HG02884 (cell line): ENCODE measurements around the gene NDUFAF5.

ENCODE experiments used
- ATAC-seq: cut with Tn5 transposase; IDR thresholded peaks from one replicate; pipeline ENCODE4 v1.9.1; 2021; ENCODE audit warnings: mild to moderate bottlenecking, moderate library complexity; ENCODE audit not compliant: unreplicated experiment

Gene NDUFAF5

GRCh38 chr20:13819885-13820645 is 35.2 kb downstream of the NDUFAF5 start:
- ATAC-seq, result peak; percentile 80

- no peak for ATAC-seq
Observed at GRCh38 chr20:13821876-13822275, 37.0 kb downstream of the NDUFAF5 start.

- no peak for ATAC-seq
Observed at GRCh38 chr20:13822459-13822858, 37.6 kb downstream of the NDUFAF5 start.

GRCh38 chr20:13824459-13824858 is 39.6 kb downstream of the NDUFAF5 start:
- no peak for ATAC-seq

GRCh38 chr20:13825465-13825864 is 40.6 kb downstream of the NDUFAF5 start:
- ATAC-seq, result no peak

- no peak for ATAC-seq
Observed at GRCh38 chr20:13831476-13831875, 46.6 kb downstream of the NDUFAF5 start.

- no peak for ATAC-seq
Observed at GRCh38 chr20:13838664-13839063, 53.8 kb downstream of the NDUFAF5 start.

- no peak for ATAC-seq
Observed at GRCh38 chr20:13839421-13840092, 54.7 kb downstream of the NDUFAF5 start.

GRCh38 chr20:13840093-13840465 is 55.3 kb downstream of the NDUFAF5 start:
- no peak for ATAC-seq

- ATAC-seq, result no peak
Observed at GRCh38 chr20:13841206-13841605, 56.4 kb downstream of the NDUFAF5 start.

GRCh38 chr20:13844296-13844695 is 59.5 kb downstream of the NDUFAF5 start:
- ATAC-seq, result no peak

GRCh38 chr20:13851279-13851678 is 66.5 kb downstream of the NDUFAF5 start:
- ATAC-seq, result no peak

GRCh38 chr20:13852306-13852705 is 67.5 kb downstream of the NDUFAF5 start:
- ATAC-seq, result no peak

GRCh38 chr20:13855613-13856012 is 70.8 kb downstream of the NDUFAF5 start:
- no peak for ATAC-seq

GRCh38 chr20:13856354-13856753 is 71.5 kb downstream of the NDUFAF5 start:
- no peak for ATAC-seq

- ATAC-seq, result no peak
Observed at GRCh38 chr20:13857304-13857703, 72.5 kb downstream of the NDUFAF5 start.

GRCh38 chr20:13857961-13858360 is 73.1 kb downstream of the NDUFAF5 start:
- ATAC-seq, result no peak

- no peak for ATAC-seq
Observed at GRCh38 chr20:13858439-13858838, 73.6 kb downstream of the NDUFAF5 start.

- no peak for ATAC-seq
Observed at GRCh38 chr20:13858871-13859270, 74.0 kb downstream of the NDUFAF5 start.

GRCh38 chr20:13862245-13862644 is 77.4 kb downstream of the NDUFAF5 start:
- ATAC-seq, result no peak

GRCh38 chr20:13863244-13863643 is 78.4 kb downstream of the NDUFAF5 start:
- no peak for ATAC-seq

GRCh38 chr20:13865156-13865555 is 80.3 kb downstream of the NDUFAF5 start:
- no peak for ATAC-seq
